HG02970 (cell line): ENCODE data around the gene NOS1AP.
"Not testable (repeated sequence)": the region's sequence is repeated elsewhere in the genome, so short reads cannot be mapped to it uniquely, and the experiment has no call there.

Experiments
- ATAC-seq: cut with Tn5 transposase; IDR thresholded peaks from one replicate; pipeline ENCODE4 v1.9.1; 2021; ENCODE audit warnings: mild to moderate bottlenecking, moderate library complexity, moderate number of reproducible peaks; ENCODE audit not compliant: unreplicated experiment, low FRiP score

Gene NOS1AP

GRCh38 chr1:162418584-162418983 is 349.1 kb downstream of the NOS1AP start:
- not testable (repeated sequence) for ATAC-seq

GRCh38 chr1:162419450-162419931 is 350.0 kb downstream of the NOS1AP start:
- not testable (repeated sequence) for ATAC-seq
